Liver (tissue), 9 donors: ENCODE results near the gene SLC31A1. TPM values are rescaled to one million over a fixed set of nuclear protein-coding genes. Genes with fewer than 3 reads are reported as not detected.

ENCODE experiments used
- DNase-seq: peaks from one replicate; pipeline ENCODE4 v3.0.0-alpha.2; 2017; ENCODE audit warnings: low spot score
- H3K27ac ChIP-seq, 2 donors: one replicate each; pipeline ENCODE4 v1.7.0; 2013; ENCODE audit warnings: inconsistent platforms in 2 of 2, low read length in 2 of 2, control low read depth in 1 of 2, low read depth in 1 of 2, mild to moderate bottlenecking in 1 of 2
- H3K27me3 ChIP-seq, 4 donors: one replicate each; pipeline versions ENCODE4 v1.6.1 to v1.7.0; 2013; ENCODE audit warnings: low read length in 3 of 4, inconsistent platforms in 1 of 4, mild to moderate bottlenecking in 1 of 4, moderate library complexity in 1 of 4; ENCODE audit not compliant: control insufficient read depth in 4 of 4, insufficient read depth in 4 of 4
- H3K36me3 ChIP-seq, 4 donors: one replicate each; pipeline versions ENCODE4 v1.6.1 to v1.7.0; 2013; ENCODE audit warnings: low read length in 3 of 4, mild to moderate bottlenecking in 3 of 4, low read depth in 1 of 4, moderate library complexity in 1 of 4; ENCODE audit not compliant: control insufficient read depth in 4 of 4, insufficient read depth in 3 of 4
- H3K4me1 ChIP-seq, 4 donors: one replicate each; pipeline versions ENCODE4 v1.6.1 to v1.7.0; 2013; ENCODE audit warnings: low read length in 3 of 4, mild to moderate bottlenecking in 3 of 4, moderate library complexity in 1 of 4; ENCODE audit not compliant: control insufficient read depth in 4 of 4, insufficient read depth in 4 of 4
- H3K4me3 ChIP-seq, 3 donors: one replicate each; pipeline versions ENCODE4 v1.6.1 to v1.7.0; 2013; ENCODE audit warnings: low read length in 3 of 3, control low read depth in 1 of 3, low read depth in 1 of 3, mild to moderate bottlenecking in 1 of 3
- H3K9ac ChIP-seq, 2 donors: one replicate each; pipeline ENCODE4 v1.7.0; 2013; ENCODE audit warnings: low read length in 2 of 2, mild to moderate bottlenecking in 2 of 2, moderate library complexity in 2 of 2, control low read depth in 1 of 2, low read depth in 1 of 2
- H3K9me3 ChIP-seq, 4 donors: one replicate each; pipeline versions ENCODE4 v1.6.1 to v1.7.0; 2013; ENCODE audit warnings: low read length in 3 of 4; ENCODE audit not compliant: control insufficient read depth in 4 of 4
- ATF3 ChIP-seq: IDR thresholded peaks from 2 replicates; pipeline ENCODE4 v1.6.1; 2016; ENCODE audit warnings: antibody characterized with exemption
- EGR1 ChIP-seq, 2 donors: IDR thresholded peaks; 2 replicates each; pipeline ENCODE4 v1.6.1; 2016 to 2018; ENCODE audit warnings: antibody characterized with exemption in 2 of 2, low read depth in 2 of 2
- FOXA1 ChIP-seq: IDR thresholded peaks from 2 replicates; pipeline ENCODE4 v1.6.1; 2016; ENCODE audit warnings: antibody characterized with exemption
- FOXA2 ChIP-seq: IDR thresholded peaks from 2 replicates; pipeline ENCODE4 v1.6.1; 2016; ENCODE audit warnings: antibody characterized with exemption
- GABPA ChIP-seq, 2 donors: IDR thresholded peaks in 1 of 2; conservative IDR thresholded peaks in 1 of 2; 2 replicates each; pipeline ENCODE4 v1.6.1; 2016; ENCODE audit warnings: antibody characterized with exemption in 2 of 2, mild to moderate bottlenecking in 1 of 2, moderate library complexity in 1 of 2
- HNF4G ChIP-seq: IDR thresholded peaks from 2 replicates; pipeline ENCODE4 v1.6.1; 2016; ENCODE audit warnings: antibody characterized with exemption
- MAX ChIP-seq: IDR thresholded peaks from 2 replicates; pipeline ENCODE4 v1.6.1; 2016; ENCODE audit warnings: antibody characterized with exemption
- NR2F2 ChIP-seq: IDR thresholded peaks from 2 replicates; pipeline ENCODE4 v1.6.1; 2016; ENCODE audit warnings: antibody characterized with exemption
- RAD21 ChIP-seq, 2 donors: IDR thresholded peaks; 2 replicates each; pipeline ENCODE4 v1.6.1; 2016; ENCODE audit warnings: antibody characterized with exemption in 2 of 2, mild to moderate bottlenecking in 2 of 2
- RXRA ChIP-seq, 2 donors: IDR thresholded peaks; 2 replicates each; pipeline ENCODE4 v1.6.1; 2017 to 2018; ENCODE audit warnings: antibody characterized with exemption in 2 of 2, mild to moderate bottlenecking in 1 of 2
- SP1 ChIP-seq: IDR thresholded peaks from 2 replicates; pipeline ENCODE4 v1.6.1; 2018; ENCODE audit warnings: antibody characterized with exemption, mild to moderate bottlenecking
- YY1 ChIP-seq: IDR thresholded peaks from 2 replicates; pipeline ENCODE4 v1.6.1; 2016; ENCODE audit warnings: antibody characterized with exemption, mild to moderate bottlenecking
- ZBTB33 ChIP-seq: IDR thresholded peaks from 2 replicates; pipeline ENCODE4 v1.6.1; 2016; ENCODE audit warnings: antibody characterized with exemption
- WGBS: extraction: QIAGEN DNeasy Blood & Tissue Kit; methylation state at CpG from one replicate; pipeline ENCODE4 v1.1.7; 2013; 5-methylcytosine and 5-hydroxymethylcytosine counted together
- polyA plus RNA-seq, 2 donors: library from polyadenylated mRNA; stranded (reverse) in 1 of 2; unstranded in 1 of 2; fragments of 200-250 nt in 1 of 2; fragments of >200 nt in 1 of 2; fragmentation: Nextera tagmentation in 1 of 2; extraction: Ambion mirVana in 1 of 2; gene quantifications; one replicate each; pipeline versions ENCODE4 v1.2.1 to v1.2.3, GENCODE V29; 2013 to 2015
- total RNA-seq, 2 donors: library from RNA; depleted of rRNA; stranded (reverse); fragments of >200 nt; gene quantifications; one replicate each; pipeline ENCODE4 v1.2.3, GENCODE V29; 2014
- TF ChIP-seq, protein P1 (sequence below): IDR thresholded peaks from 2 replicates; pipeline ENCODE4 v1.6.1; 2016; ENCODE audit warnings: antibody characterized with exemption, mild to moderate bottlenecking
- TF ChIP-seq, protein P2 (sequence below): fragments of 150-350 bp; IDR thresholded peaks from 2 replicates; pipeline ENCODE4 v1.5.1; 2017; ENCODE audit warnings: improper control_type of control experiment, low read depth, low read length; ENCODE audit not compliant: missing input control
- donor health status: healthy.
- donor health status: healthy.
- donor health status: healthy.
- donor health status: healthy.
- donor health status: healthy.

Gene SLC31A1
- total and polyA plus RNA-seq, 4 donors = 26.6 to 96.2 (median 44.9) TPM

DNA sequence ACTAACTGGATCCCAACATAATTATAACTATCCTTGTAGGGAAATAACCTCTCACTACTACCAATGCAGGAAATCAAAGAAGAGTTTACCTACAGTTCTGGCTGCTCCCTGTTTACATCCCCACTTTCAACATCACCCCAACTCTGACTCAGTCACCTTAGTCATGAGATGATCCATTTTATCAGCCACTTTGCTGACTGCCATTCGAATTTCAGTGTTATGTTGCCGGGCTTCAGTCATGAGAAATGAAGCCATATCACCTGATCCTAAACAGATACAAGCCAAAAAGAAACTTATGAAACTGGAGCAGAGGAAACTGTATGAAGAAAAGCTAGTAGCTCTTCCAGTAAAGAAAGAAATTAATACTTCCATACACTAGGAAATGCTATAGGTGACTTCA is 36.8 kb upstream of the SLC31A1 start:
- H3K9me3 ChIP-seq = no peaks in the 10 kb centered on the region
- H3K27me3 ChIP-seq = no peaks in the 10 kb centered on the region
- no peak overlapping the region for H3K9ac ChIP-seq
- H3K4me3 ChIP-seq = no peak overlapping the region
- TF ChIP-seq RAD21 (IDR thresholded peaks at IDR 0.05) = no peak
- H3K4me1 ChIP-seq = no peaks in the 10 kb centered on the region
- H3K27ac ChIP-seq = no peak overlapping the region
- H3K36me3 ChIP-seq = peaks cover 13 to 79% (median 73%) of the 10 kb centered on the region in 4 donors
- WGBS = 93% methylated on average over 2 of the region's 2 CpGs
- no peak for DNase-seq

- Histone ChIP-seq H3K9ac (no peak overlapping the region), H3K36me3 (peaks cover 13 to 81% (median 72%) of the 10 kb centered on the region in 4 donors), H3K27ac (no peak overlapping the region), H3K4me3 (no peak overlapping the region), H3K9me3 (no peaks in the 10 kb centered on the region), H3K4me1 (no peaks in the 10 kb centered on the region), H3K27me3 (no peaks in the 10 kb centered on the region)
- no peak for DNase-seq
- WGBS = 86% methylated on average over 4 of the region's 4 CpGs
- TF ChIP-seq EGR1 (IDR thresholded peaks at IDR 0.05; ENCODE audit: low read depth in 2 of 2) (no peak), SP1 (no peak), RXRA (IDR thresholded peaks at IDR 0.05) (no peak), GABPA (IDR thresholded peaks at IDR 0.05 in 1 of 2, conservative IDR thresholded peaks at IDR 0.05 in 1 of 2) (no peak), RAD21 (IDR thresholded peaks at IDR 0.05) (no peak), HNF4G (no peak), FOXA1 (no peak), MAX (no peak), NR2F2 (no peak), FOXA2 (no peak), YY1 (no peak), ATF3 (no peak), ZBTB33 (no peak)
- TF ChIP-seq, protein P1, sequence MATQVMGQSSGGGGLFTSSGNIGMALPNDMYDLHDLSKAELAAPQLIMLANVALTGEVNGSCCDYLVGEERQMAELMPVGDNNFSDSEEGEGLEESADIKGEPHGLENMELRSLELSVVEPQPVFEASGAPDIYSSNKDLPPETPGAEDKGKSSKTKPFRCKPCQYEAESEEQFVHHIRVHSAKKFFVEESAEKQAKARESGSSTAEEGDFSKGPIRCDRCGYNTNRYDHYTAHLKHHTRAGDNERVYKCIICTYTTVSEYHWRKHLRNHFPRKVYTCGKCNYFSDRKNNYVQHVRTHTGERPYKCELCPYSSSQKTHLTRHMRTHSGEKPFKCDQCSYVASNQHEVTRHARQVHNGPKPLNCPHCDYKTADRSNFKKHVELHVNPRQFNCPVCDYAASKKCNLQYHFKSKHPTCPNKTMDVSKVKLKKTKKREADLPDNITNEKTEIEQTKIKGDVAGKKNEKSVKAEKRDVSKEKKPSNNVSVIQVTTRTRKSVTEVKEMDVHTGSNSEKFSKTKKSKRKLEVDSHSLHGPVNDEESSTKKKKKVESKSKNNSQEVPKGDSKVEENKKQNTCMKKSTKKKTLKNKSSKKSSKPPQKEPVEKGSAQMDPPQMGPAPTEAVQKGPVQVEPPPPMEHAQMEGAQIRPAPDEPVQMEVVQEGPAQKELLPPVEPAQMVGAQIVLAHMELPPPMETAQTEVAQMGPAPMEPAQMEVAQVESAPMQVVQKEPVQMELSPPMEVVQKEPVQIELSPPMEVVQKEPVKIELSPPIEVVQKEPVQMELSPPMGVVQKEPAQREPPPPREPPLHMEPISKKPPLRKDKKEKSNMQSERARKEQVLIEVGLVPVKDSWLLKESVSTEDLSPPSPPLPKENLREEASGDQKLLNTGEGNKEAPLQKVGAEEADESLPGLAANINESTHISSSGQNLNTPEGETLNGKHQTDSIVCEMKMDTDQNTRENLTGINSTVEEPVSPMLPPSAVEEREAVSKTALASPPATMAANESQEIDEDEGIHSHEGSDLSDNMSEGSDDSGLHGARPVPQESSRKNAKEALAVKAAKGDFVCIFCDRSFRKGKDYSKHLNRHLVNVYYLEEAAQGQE = no peak
- TF ChIP-seq, protein P2, sequence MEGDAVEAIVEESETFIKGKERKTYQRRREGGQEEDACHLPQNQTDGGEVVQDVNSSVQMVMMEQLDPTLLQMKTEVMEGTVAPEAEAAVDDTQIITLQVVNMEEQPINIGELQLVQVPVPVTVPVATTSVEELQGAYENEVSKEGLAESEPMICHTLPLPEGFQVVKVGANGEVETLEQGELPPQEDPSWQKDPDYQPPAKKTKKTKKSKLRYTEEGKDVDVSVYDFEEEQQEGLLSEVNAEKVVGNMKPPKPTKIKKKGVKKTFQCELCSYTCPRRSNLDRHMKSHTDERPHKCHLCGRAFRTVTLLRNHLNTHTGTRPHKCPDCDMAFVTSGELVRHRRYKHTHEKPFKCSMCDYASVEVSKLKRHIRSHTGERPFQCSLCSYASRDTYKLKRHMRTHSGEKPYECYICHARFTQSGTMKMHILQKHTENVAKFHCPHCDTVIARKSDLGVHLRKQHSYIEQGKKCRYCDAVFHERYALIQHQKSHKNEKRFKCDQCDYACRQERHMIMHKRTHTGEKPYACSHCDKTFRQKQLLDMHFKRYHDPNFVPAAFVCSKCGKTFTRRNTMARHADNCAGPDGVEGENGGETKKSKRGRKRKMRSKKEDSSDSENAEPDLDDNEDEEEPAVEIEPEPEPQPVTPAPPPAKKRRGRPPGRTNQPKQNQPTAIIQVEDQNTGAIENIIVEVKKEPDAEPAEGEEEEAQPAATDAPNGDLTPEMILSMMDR = no peak
Measured at GRCh38 chr9:113185271-113185670, 36.1 kb upstream of the SLC31A1 start.
